ENCODE data around the gene SC5D. TPM values are rescaled to one million over a fixed set of nuclear protein-coding genes. Genes with fewer than 3 reads are reported as not detected.

SC5D gene
- total and polyA plus RNA-seq, 4 donors, result 29.4 to 91.5 (median 44.1) TPM

GRCh38 chr11:121323046-121323607 is 30.6 kb downstream of the SC5D start:
- no peak overlapping the region for H3K4me3 ChIP-seq
- DNase-seq, result peak in 2 of 3 donors; percentile 58 to 63
- no peaks in the 10 kb centered on the region for H3K36me3 ChIP-seq (ENCODE audit: control insufficient read depth in 4 of 4, insufficient read depth in 4 of 4, low read length in 4 of 4)
- H3K27me3 ChIP-seq (ENCODE audit: control insufficient read depth in 3 of 3, insufficient read depth in 3 of 3, low read length in 2 of 3), result no peaks in the 10 kb centered on the region
- H3K27ac ChIP-seq (ENCODE audit: low read depth in 1 of 2, low read length in 1 of 2), result no peak overlapping the region
- no peak for TF ChIP-seq CTCF (IDR thresholded peaks at IDR 0.05; ENCODE audit: control extremely low read depth, extremely low read depth)
- H3K9ac ChIP-seq (ENCODE audit: insufficient read depth in 1 of 2, low read length in 2 of 2), result no peak overlapping the region
- no peaks in the 10 kb centered on the region for H3K9me3 ChIP-seq (ENCODE audit: control insufficient read depth in 4 of 4, insufficient read depth in 3 of 4, low read length in 3 of 4)
- no peak for ATAC-seq (ENCODE audit: insufficient read depth, low FRiP score)
- no peaks in the 10 kb centered on the region for H3K4me1 ChIP-seq (ENCODE audit: control insufficient read depth in 5 of 5, insufficient read depth in 5 of 5, low read length in 5 of 5)
- 53 to 62% methylated on average over 6 of the region's 6 CpGs for WGBS, 2 donors

- Histone ChIP-seq H3K9ac (ENCODE audit: insufficient read depth in 1 of 2, low read length in 2 of 2) (no peak overlapping the region), H3K36me3 (ENCODE audit: control insufficient read depth in 4 of 4, insufficient read depth in 4 of 4, low read length in 4 of 4) (no peaks in the 10 kb centered on the region), H3K27ac (ENCODE audit: low read depth in 1 of 2, low read length in 1 of 2) (no peak overlapping the region), H3K9me3 (ENCODE audit: control insufficient read depth in 4 of 4, insufficient read depth in 3 of 4, low read length in 3 of 4) (no peaks in the 10 kb centered on the region), H3K27me3 (ENCODE audit: control insufficient read depth in 3 of 3, insufficient read depth in 3 of 3, low read length in 2 of 3) (no peaks in the 10 kb centered on the region), H3K4me3 (no peak overlapping the region), H3K4me1 (ENCODE audit: control insufficient read depth in 5 of 5, insufficient read depth in 5 of 5, low read length in 5 of 5) (no peaks in the 10 kb centered on the region)
- WGBS, 2 donors, result 80 to 92% methylated on average over 4 of the region's 4 CpGs
- no peak for ATAC-seq (ENCODE audit: insufficient read depth, low FRiP score)
- DNase-seq, result no peak
- no peak for TF ChIP-seq CTCF (IDR thresholded peaks at IDR 0.05; ENCODE audit: control extremely low read depth, extremely low read depth)
Observed at GRCh38 chr11:121326230-121326629, 33.7 kb downstream of the SC5D start.

GRCh38 chr11:121327553-121327952 is 35.0 kb downstream of the SC5D start:
- H3K9me3 ChIP-seq (ENCODE audit: control insufficient read depth in 4 of 4, insufficient read depth in 3 of 4, low read length in 3 of 4), result no peaks in the 10 kb centered on the region
- no peaks in the 10 kb centered on the region for H3K4me1 ChIP-seq (ENCODE audit: control insufficient read depth in 5 of 5, insufficient read depth in 5 of 5, low read length in 5 of 5)
- H3K9ac ChIP-seq (ENCODE audit: insufficient read depth in 1 of 2, low read length in 2 of 2), result no peak overlapping the region
- WGBS, 2 donors, result 67 to 80% methylated on average over 1 of the region's 1 CpG
- no peak for ATAC-seq (ENCODE audit: insufficient read depth, low FRiP score)
- no peaks in the 10 kb centered on the region for H3K36me3 ChIP-seq (ENCODE audit: control insufficient read depth in 4 of 4, insufficient read depth in 4 of 4, low read length in 4 of 4)
- TF ChIP-seq CTCF (IDR thresholded peaks at IDR 0.05; ENCODE audit: control extremely low read depth, extremely low read depth), result no peak
- H3K4me3 ChIP-seq, result no peak overlapping the region
- no peak for DNase-seq
- H3K27ac ChIP-seq (ENCODE audit: low read depth in 1 of 2, low read length in 1 of 2), result no peak overlapping the region
- H3K27me3 ChIP-seq (ENCODE audit: control insufficient read depth in 3 of 3, insufficient read depth in 3 of 3, low read length in 2 of 3), result no peaks in the 10 kb centered on the region
